GM13977 (cell line): ENCODE results near the gene SCFD2.

Source experiments
- DNase-seq: peaks from one replicate; pipeline ENCODE4 v3.0.0; 2012; ENCODE audit warnings: low spot score
- CTCF ChIP-seq: IDR thresholded peaks from 2 replicates; pipeline ENCODE4 v1.5.1; 2012; ENCODE audit warnings: mild to moderate bottlenecking, control low read depth; ENCODE audit not compliant: insufficient read depth; ENCODE audit errors: extremely low read depth, missing control alignments
- in situ Hi-C: fragments of 300-500 bp; cut with MboI; formaldehyde crosslinking; loops from one replicate; pipeline ENCODE4 v1.12.0; 2022; ENCODE audit warnings: low sequenced_read_pairs, low pct_unique_long_range_greater_than_20kb, mixed read lengths, inconsistent platforms; ENCODE audit not compliant: unreplicated experiment

SCFD2 gene

GRCh38 chr4:52869656-52870055, 496.2 kb downstream of the SCFD2 start:
- no peak for DNase-seq
- in situ Hi-C loops: no loop called here
- TF ChIP-seq CTCF: no peak

- in situ Hi-C loops: no loop called here
- TF ChIP-seq CTCF: no peak
- no peak for DNase-seq
Observed at GRCh38 chr4:52869196-52869595, 496.7 kb downstream of the SCFD2 start.

- DNase-seq: no peak
- TF ChIP-seq CTCF: no peak
- in situ Hi-C loops: no loop called here
Observed at GRCh38 chr4:52868133-52868532, 497.7 kb downstream of the SCFD2 start.

- in situ Hi-C loops: no loop called here
- no peak for DNase-seq
- TF ChIP-seq CTCF: no peak
Observed at GRCh38 chr4:52867163-52867562, 498.7 kb downstream of the SCFD2 start.

- TF ChIP-seq CTCF: no peak
- DNase-seq: no peak
- in situ Hi-C loops: no loop called here
Observed at GRCh38 chr4:52866734-52867133, 499.1 kb downstream of the SCFD2 start.

- in situ Hi-C loops: no loop called here
- no peak for DNase-seq
- no peak for TF ChIP-seq CTCF
Observed at GRCh38 chr4:52865300-52865699, 500.6 kb downstream of the SCFD2 start.

- in situ Hi-C loops: no loop called here
- no peak for TF ChIP-seq CTCF
- no peak for DNase-seq
Observed at GRCh38 chr4:52864793-52865192, 501.1 kb downstream of the SCFD2 start.
